ENCODE data around the gene HEMK1. TPM values are rescaled to one million over a fixed set of nuclear protein-coding genes. Genes with fewer than 3 reads are reported as not detected.

HEMK1 gene
- total and polyA plus RNA-seq, 2 of the 4 experiments (the other 2 are of a cell fraction) = 17.2 to 20.8 TPM

- TF ChIP-seq, protein P1, sequence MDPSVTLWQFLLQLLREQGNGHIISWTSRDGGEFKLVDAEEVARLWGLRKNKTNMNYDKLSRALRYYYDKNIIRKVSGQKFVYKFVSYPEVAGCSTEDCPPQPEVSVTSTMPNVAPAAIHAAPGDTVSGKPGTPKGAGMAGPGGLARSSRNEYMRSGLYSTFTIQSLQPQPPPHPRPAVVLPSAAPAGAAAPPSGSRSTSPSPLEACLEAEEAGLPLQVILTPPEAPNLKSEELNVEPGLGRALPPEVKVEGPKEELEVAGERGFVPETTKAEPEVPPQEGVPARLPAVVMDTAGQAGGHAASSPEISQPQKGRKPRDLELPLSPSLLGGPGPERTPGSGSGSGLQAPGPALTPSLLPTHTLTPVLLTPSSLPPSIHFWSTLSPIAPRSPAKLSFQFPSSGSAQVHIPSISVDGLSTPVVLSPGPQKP (IDR thresholded peaks at IDR 0.05; ENCODE audit: borderline replicate concordance, low read depth, low read length) = no peak
Measured at GRCh38 chr3:50612970-50613846, 43.9 kb downstream of the HEMK1 start (continued).

DNA sequence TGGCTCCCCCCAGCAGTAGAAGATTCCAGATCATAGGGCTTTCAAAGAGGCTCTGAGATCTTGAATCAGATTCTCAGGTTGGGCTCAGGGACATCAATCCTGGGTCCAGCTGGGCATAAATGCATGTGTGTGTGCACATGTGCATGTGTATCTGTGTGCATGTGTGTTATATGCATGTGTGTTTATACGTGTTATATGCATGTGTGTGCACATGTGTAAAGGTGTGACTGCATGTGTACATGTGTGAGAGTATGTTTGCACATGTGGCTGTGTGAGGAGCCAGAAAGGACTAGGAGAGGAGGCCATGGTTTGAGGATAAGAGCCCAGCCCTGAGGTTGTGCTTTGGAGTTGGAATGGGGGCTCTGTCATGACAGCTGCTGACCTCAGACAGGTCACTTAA lies 45.9 kb downstream of the HEMK1 start:
- Histone ChIP-seq H3K27ac (ENCODE audit: insufficient read depth, low read length) (no peak overlapping the region), H3K9ac (ENCODE audit: low read depth, low read length) (no peak overlapping the region), H3K4me3 (ENCODE audit: insufficient read depth, low read depth, low read length) (no peak overlapping the region), H3K56ac (ENCODE audit: extremely low read depth, insufficient read depth, low read length) (no peak overlapping the region), H3K9me3 (ENCODE audit: control insufficient read depth, insufficient read depth, low read length) (no peaks in the 10 kb centered on the region), H2BK15ac (ENCODE audit: low read depth, low read length) (no peak overlapping the region), H3K79me1 (ENCODE audit: low read depth in 1 of 2, low read length in 2 of 2) (peaks cover 17 to 23% of the 10 kb centered on the region in 2 experiments; a peak in 3 of 4 replicates), H3K14ac (replicated peaks; ENCODE audit: low read depth, low read length) (no peak overlapping the region), H2BK120ac (ENCODE audit: low read depth, low read length) (no peak overlapping the region), H4K8ac (ENCODE audit: low read depth in 2 of 2, low read length in 2 of 2) (no peak overlapping the region), H4K5ac (ENCODE audit: low read depth, low read length) (no peak overlapping the region), H3K9me1 (ENCODE audit: insufficient read depth, low read length) (peaks cover 10% of the 10 kb centered on the region), H3K4ac (ENCODE audit: low read depth, low read length) (no peak overlapping the region), H2BK20ac (ENCODE audit: low read depth, low read length) (no peak overlapping the region), H3K18ac (ENCODE audit: low read depth, low read length) (no peak overlapping the region), H2AFZ (replicated peaks; ENCODE audit: low read length, poor library complexity) (no peak overlapping the region), H3K27me3 (ENCODE audit: control insufficient read depth, insufficient read depth, low read length) (no peaks in the 10 kb centered on the region), H3K4me1 (ENCODE audit: control insufficient read depth, insufficient read depth, low read length) (peaks cover 10% of the 10 kb centered on the region), H3K36me3 (ENCODE audit: control insufficient read depth, insufficient read depth, low read length) (no peaks in the 10 kb centered on the region), H4K20me1 (ENCODE audit: insufficient read depth, low read length) (no peaks in the 10 kb centered on the region; the same call in 1 of the 2 replicates), H2AK9ac (replicated peaks; ENCODE audit: low read depth, low read length, poor library complexity) (no peak overlapping the region), H2AK5ac (ENCODE audit: low read depth, low read length) (no peak overlapping the region), H3K4me2 (ENCODE audit: low read depth, low read length) (no peak overlapping the region), H2BK5ac (ENCODE audit: low read depth, low read length, poor library complexity, severe bottlenecking) (no peak overlapping the region), H3K23ac (ENCODE audit: low read depth, low read length) (no peak overlapping the region), H4K91ac (ENCODE audit: insufficient read depth, low read depth, low read length) (no peak overlapping the region)
- ATAC-seq (ENCODE audit: low read depth) = no peak
- CTCF ChIA-PET = interaction anchor here (1.0 to 2.2 kb wide), 4 partner anchors 34 to 1067 kb away, joined by 3 to 17 read pairs (median 5); partner anchors contain the start of genes C3orf18 and HEMK1
- intact Hi-C loops (cut with micrococcal nuclease) (loop anchor here (5.0 to 10.0 kb wide), 2 partner anchors 887 to 1050 kb away; partner anchors contain the start of gene DCAF1), in situ Hi-C loops (cut with MboI; ENCODE audit: low sequenced_read_pairs) (loop anchor here (5.0 to 25.0 kb wide), 2 partner anchors 757 to 1072 kb away; no protein-coding TSS in a partner anchor), dilution Hi-C loops (cut with HindIII; ENCODE audit: low sequenced_read_pairs, unreplicated experiment) (no loop called here)
- no peak for TF ChIP-seq RFX5 (IDR thresholded peaks at IDR 0.05; ENCODE audit: low read depth, low read length)
- no peak for TF ChIP-seq NFE2L2 (IDR thresholded peaks at IDR 0.05; ENCODE audit: low read depth, low read length)
- TF ChIP-seq FOS (IDR thresholded peaks at IDR 0.05; ENCODE audit: low read depth, low read length) = no peak
- TF ChIP-seq SMC3 (IDR thresholded peaks at IDR 0.05; ENCODE audit: low read depth, low read length) = no peak
- TF ChIP-seq CHD1 (IDR thresholded peaks at IDR 0.05; ENCODE audit: low read depth, low read length) = no peak
- TF ChIP-seq, protein P1 (IDR thresholded peaks at IDR 0.05; ENCODE audit: borderline replicate concordance, low read depth, low read length) = no peak
- TF ChIP-seq USF2 (IDR thresholded peaks at IDR 0.05; ENCODE audit: low read depth, low read length) = no peak
- no peak for TF ChIP-seq RAD21 (IDR thresholded peaks at IDR 0.05; ENCODE audit: low read length)
- no peak for TF ChIP-seq BHLHE40 (IDR thresholded peaks at IDR 0.05; ENCODE audit: low read depth, low read length)
- TF ChIP-seq RCOR1 (IDR thresholded peaks at IDR 0.05; ENCODE audit: insufficient replicate concordance, low read length) = no peak
- no peak for TF ChIP-seq POLR2A (IDR thresholded peaks at IDR 0.05; ENCODE audit: low read depth, low read length)
- no peak for DNase-seq
- BruUV-seq (replicated peaks) = no TSS peak
- POLR2A ChIA-PET (ENCODE audit: unreplicated experiment) = no interaction called here
- WGBS, 2 experiments (ENCODE audit: extremely low coverage in 2 of 2, insufficient read length in 1 of 2) = 25% methylated on average over 1 of the region's 1 CpG; no CpG with 5 or more reads in 1 of the 2 experiments
